BE2C (cell line): Measurements from ENCODE around the gene MON1B.
A peak's percentile ranks its signal among the peaks of the same experiment; 100 is the strongest.

ENCODE experiments used
- DNase-seq: peaks from one replicate; pipeline ENCODE4 v3.0.0-alpha.2; 2020
- H3K27me3 ChIP-seq: fragments of 250-450 bp; sonication (Bioruptor Pico); 2 replicates; pipeline ENCODE4 v1.5.1; 2020; ENCODE audit warnings: mild to moderate bottlenecking
- H3K36me3 ChIP-seq: fragments of 250-450 bp; sonication (Bioruptor Pico); 2 replicates; pipeline ENCODE4 v1.5.1; 2020; ENCODE audit warnings: mild to moderate bottlenecking
- H3K4me1 ChIP-seq: fragments of 250-450 bp; sonication (Bioruptor Pico); 2 replicates; pipeline ENCODE4 v1.5.1; 2020
- H3K4me3 ChIP-seq: 2 replicates; pipeline ENCODE4 v1.5.1; 2011; ENCODE audit warnings: low read depth, low read length
- H3K9me3 ChIP-seq: fragments of 250-450 bp; sonication (Bioruptor Pico); 2 replicates; pipeline ENCODE4 v1.5.1; 2020
- TF ChIP-seq, protein P1 (sequence below): IDR thresholded peaks from 2 replicates; pipeline ENCODE4 v1.5.1; 2012; ENCODE audit warnings: mild to moderate bottlenecking, low read depth, low read length

Gene MON1B

GRCh38 chr16:77166726-77167125 is 24.3 kb upstream of the MON1B start:
- H3K4me3 ChIP-seq: no peak overlapping the region
- H3K36me3 ChIP-seq: no peaks in the 10 kb centered on the region
- TF ChIP-seq, protein P1, sequence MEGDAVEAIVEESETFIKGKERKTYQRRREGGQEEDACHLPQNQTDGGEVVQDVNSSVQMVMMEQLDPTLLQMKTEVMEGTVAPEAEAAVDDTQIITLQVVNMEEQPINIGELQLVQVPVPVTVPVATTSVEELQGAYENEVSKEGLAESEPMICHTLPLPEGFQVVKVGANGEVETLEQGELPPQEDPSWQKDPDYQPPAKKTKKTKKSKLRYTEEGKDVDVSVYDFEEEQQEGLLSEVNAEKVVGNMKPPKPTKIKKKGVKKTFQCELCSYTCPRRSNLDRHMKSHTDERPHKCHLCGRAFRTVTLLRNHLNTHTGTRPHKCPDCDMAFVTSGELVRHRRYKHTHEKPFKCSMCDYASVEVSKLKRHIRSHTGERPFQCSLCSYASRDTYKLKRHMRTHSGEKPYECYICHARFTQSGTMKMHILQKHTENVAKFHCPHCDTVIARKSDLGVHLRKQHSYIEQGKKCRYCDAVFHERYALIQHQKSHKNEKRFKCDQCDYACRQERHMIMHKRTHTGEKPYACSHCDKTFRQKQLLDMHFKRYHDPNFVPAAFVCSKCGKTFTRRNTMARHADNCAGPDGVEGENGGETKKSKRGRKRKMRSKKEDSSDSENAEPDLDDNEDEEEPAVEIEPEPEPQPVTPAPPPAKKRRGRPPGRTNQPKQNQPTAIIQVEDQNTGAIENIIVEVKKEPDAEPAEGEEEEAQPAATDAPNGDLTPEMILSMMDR: no peak
- H3K4me1 ChIP-seq: no peaks in the 10 kb centered on the region
- no peaks in the 10 kb centered on the region for H3K27me3 ChIP-seq
- DNase-seq: no peak
- H3K9me3 ChIP-seq: no peaks in the 10 kb centered on the region

GRCh38 chr16:77168901-77169300 is 22.1 kb upstream of the MON1B start:
- H3K9me3 ChIP-seq: no peaks in the 10 kb centered on the region
- H3K36me3 ChIP-seq: no peaks in the 10 kb centered on the region
- no peaks in the 10 kb centered on the region for H3K27me3 ChIP-seq
- no peak overlapping the region for H3K4me3 ChIP-seq
- TF ChIP-seq, protein P1: no peak
- H3K4me1 ChIP-seq: no peaks in the 10 kb centered on the region
- no peak for DNase-seq

- DNase-seq: peak; percentile 72
- Histone ChIP-seq H3K4me3 (no peak overlapping the region), H3K9me3 (no peaks in the 10 kb centered on the region), H3K27me3 (no peaks in the 10 kb centered on the region), H3K4me1 (no peaks in the 10 kb centered on the region), H3K36me3 (no peaks in the 10 kb centered on the region)
- TF ChIP-seq, protein P1: peak; percentile 93
These were observed 21.2 kb upstream of the MON1B start for GRCh38 chr16:77169650-77170236.

- Histone ChIP-seq H3K36me3 (no peaks in the 10 kb centered on the region), H3K27me3 (no peaks in the 10 kb centered on the region), H3K4me3 (no peak overlapping the region), H3K4me1 (no peaks in the 10 kb centered on the region), H3K9me3 (no peaks in the 10 kb centered on the region)
- TF ChIP-seq, protein P1: no peak
- no peak for DNase-seq
These were observed 20.2 kb upstream of the MON1B start for GRCh38 chr16:77170805-77171204.

DNA sequence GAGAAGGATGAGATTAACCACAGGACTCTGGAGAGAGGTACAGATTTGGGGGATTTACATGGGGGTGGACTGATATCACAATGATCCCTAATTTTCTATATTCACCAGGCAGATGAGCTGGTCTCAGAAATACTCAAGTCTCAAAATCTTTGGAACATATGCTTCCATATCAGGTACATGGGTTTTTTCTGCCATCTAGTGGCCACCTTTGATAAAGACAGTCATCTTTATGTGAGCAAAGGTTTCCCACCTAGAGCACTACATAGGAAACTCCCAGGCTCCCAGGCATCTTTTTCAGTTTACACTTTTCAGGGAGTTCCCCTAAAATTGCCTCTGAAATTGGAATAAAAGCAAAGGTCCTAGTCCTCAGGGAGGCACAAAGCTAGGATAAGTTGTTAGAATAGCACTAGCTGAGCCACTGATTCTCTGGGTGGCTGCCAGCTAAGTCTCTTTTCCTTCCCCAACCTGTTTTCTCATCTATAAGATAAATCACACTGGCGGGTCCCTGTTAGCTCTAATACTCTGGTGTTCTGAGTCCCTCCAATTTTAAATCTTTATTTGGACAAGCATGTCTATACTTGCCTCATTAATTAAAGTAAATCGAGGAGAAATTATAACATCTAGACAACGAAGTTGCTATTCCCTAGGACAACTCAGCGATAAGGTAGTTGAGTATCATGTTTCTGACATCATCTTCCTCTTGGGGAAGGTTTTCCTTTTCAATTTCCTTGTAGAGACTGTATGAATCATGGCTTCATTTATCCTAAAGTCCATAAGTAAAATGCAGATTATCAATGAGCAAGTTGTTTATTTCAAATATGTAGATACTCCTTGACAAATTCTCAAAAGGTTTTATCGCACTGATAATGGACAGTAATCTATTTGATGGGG is 19.0 kb upstream of the MON1B start:
- Histone ChIP-seq H3K27me3 (no peaks in the 10 kb centered on the region), H3K9me3 (no peaks in the 10 kb centered on the region), H3K4me3 (no peak overlapping the region), H3K36me3 (no peaks in the 10 kb centered on the region), H3K4me1 (no peaks in the 10 kb centered on the region)
- TF ChIP-seq, protein P1: peak; percentile 81
- DNase-seq: peak; percentile 51

DNA sequence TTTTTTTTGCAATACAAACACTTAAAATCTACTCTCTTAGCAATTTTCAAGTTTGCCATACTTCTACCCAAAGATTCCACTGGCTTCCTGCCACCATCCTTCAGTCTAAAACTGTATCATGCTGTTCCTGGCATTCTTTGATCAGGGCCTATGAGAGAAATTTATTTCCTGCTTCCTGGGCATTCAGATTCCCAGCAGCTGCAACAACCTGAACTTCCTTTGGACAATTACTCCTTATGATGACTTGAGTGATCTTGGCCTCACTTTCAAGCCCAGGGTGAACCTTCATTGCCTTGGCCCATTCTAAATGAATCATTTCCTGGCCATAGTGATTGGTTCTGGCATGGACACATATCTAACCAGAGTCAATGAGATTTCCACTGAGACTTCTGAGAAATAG is 18.0 kb upstream of the MON1B start:
- Histone ChIP-seq H3K4me1 (no peaks in the 10 kb centered on the region), H3K27me3 (no peaks in the 10 kb centered on the region), H3K36me3 (no peaks in the 10 kb centered on the region), H3K4me3 (no peak overlapping the region), H3K9me3 (no peaks in the 10 kb centered on the region)
- TF ChIP-seq, protein P1: no peak
- DNase-seq: no peak
